Spleen (tissue), 7 donors: ENCODE results near the gene MYL10.

Experiments used
- CTCF ChIP-seq, 11 experiments: fragments of 200-600 bp in 7 of 11; fragments of 450-650 bp in 4 of 11; sonication (generic) in 4 of 11; IDR thresholded peaks in 8 of 11; conservative IDR thresholded peaks in 3 of 11; 1 replicate in 7 of 11; 2 replicates in 4 of 11; pipeline versions ENCODE4 v1.4.0 to v1.8.0; 2016 to 2021; ENCODE audit warnings: antibody characterized with exemption in 11 of 11, inconsistent platforms in 4 of 11, mild to moderate bottlenecking in 1 of 11
- POLR2A ChIP-seq, 3 donors: fragments of 450-650 bp; IDR thresholded peaks; one replicate each; pipeline ENCODE4 v1.5.1; 2017; ENCODE audit warnings: antibody characterized with exemption in 3 of 3, mild to moderate bottlenecking in 1 of 3
- POLR2AphosphoS5 ChIP-seq, 3 donors: sonication (generic); formaldehyde crosslinking; IDR thresholded peaks; one replicate each; pipeline ENCODE4 v1.5.1; 2017; ENCODE audit warnings: antibody characterized with exemption in 3 of 3
- donor health status: DM: no; HTN: no; CAD: no; lungs with moderate emphysema.
- donor health status: DM: no; HTN: no; CAD: no.
- donor health status: DM: no; HTN: no; CAD: no.

- TF ChIP-seq POLR2A (IDR thresholded peaks at IDR 0.05) (no peak), CTCF (IDR thresholded peaks at IDR 0.05 in 8 of 11, conservative IDR thresholded peaks at IDR 0.05 in 3 of 11) (no peak), POLR2AphosphoS5 (IDR thresholded peaks at IDR 0.05) (no peak)
These were observed 39.6 kb upstream of the MYL10 start for GRCh38 chr7:101668726-101669125.
